Transverse colon (tissue), 4 donors: Measurements from ENCODE around the gene CSGALNACT2.

Experiments used
- CTCF ChIP-seq, 5 experiments: fragments of 200-600 bp in 3 of 5; fragments of 450-650 bp in 2 of 5; sonication (generic) in 3 of 5; IDR thresholded peaks; 1 replicate in 2 of 5; 2 replicates in 3 of 5; pipeline ENCODE4 v1.5.1; 2016 to 2017; ENCODE audit warnings: antibody characterized with exemption in 5 of 5, inconsistent platforms in 3 of 5, mild to moderate bottlenecking in 2 of 5, moderate library complexity in 1 of 5
- EP300 ChIP-seq: sonication (generic); formaldehyde crosslinking; IDR thresholded peaks from one replicate; pipeline ENCODE4 v1.6.1; 2017; ENCODE audit warnings: antibody characterized with exemption, low read depth
- POLR2AphosphoS5 ChIP-seq, 3 donors: sonication (generic); formaldehyde crosslinking; IDR thresholded peaks; one replicate each; pipeline ENCODE4 v1.6.1; 2016; ENCODE audit warnings: antibody characterized with exemption in 3 of 3

GRCh38 chr10:43134126-43134905 is 3.9 kb upstream of the CSGALNACT2 start:
- no peak for TF ChIP-seq CTCF (IDR thresholded peaks at IDR 0.05)
- TF ChIP-seq POLR2AphosphoS5 (IDR thresholded peaks at IDR 0.05) = no peak
- no peak for TF ChIP-seq EP300
